ENCODE results near the gene EPS8.

EPS8 gene

GRCh38 chr12:15722951-15723350, 66.2 kb downstream of the EPS8 start:
- in situ Hi-C loops (cut with HindIII; ENCODE audit: low sequenced_read_pairs): loop anchor here (25.0 kb wide), 1 partner anchor 111 kb away; no protein-coding TSS in a partner anchor

GRCh38 chr12:15721316-15722115, 67.7 kb downstream of the EPS8 start:
- in situ Hi-C loops (cut with HindIII; ENCODE audit: low sequenced_read_pairs): loop anchor here (25.0 kb wide), 1 partner anchor 109 kb away; no protein-coding TSS in a partner anchor

GRCh38 chr12:15720295-15720694, 68.9 kb downstream of the EPS8 start:
- in situ Hi-C loops (cut with HindIII; ENCODE audit: low sequenced_read_pairs): loop anchor here (25.0 kb wide), 1 partner anchor 108 kb away; no protein-coding TSS in a partner anchor

- in situ Hi-C loops (cut with HindIII; ENCODE audit: low sequenced_read_pairs): loop anchor here (25.0 kb wide), 1 partner anchor 107 kb away; no protein-coding TSS in a partner anchor
Measured at GRCh38 chr12:15719230-15719629, 70.0 kb downstream of the EPS8 start.

GRCh38 chr12:15717940-15718567, 71.1 kb downstream of the EPS8 start:
- in situ Hi-C loops (cut with HindIII; ENCODE audit: low sequenced_read_pairs): loop anchor here (25.0 kb wide), 1 partner anchor 106 kb away; no protein-coding TSS in a partner anchor

GRCh38 chr12:15716581-15716980, 72.6 kb downstream of the EPS8 start:
- in situ Hi-C loops (cut with HindIII; ENCODE audit: low sequenced_read_pairs): loop anchor here (25.0 kb wide), 1 partner anchor 104 kb away; no protein-coding TSS in a partner anchor

- in situ Hi-C loops (cut with HindIII; ENCODE audit: low sequenced_read_pairs): loop anchor here (25.0 kb wide), 1 partner anchor 102 kb away; no protein-coding TSS in a partner anchor
Measured at GRCh38 chr12:15714256-15714655, 74.9 kb downstream of the EPS8 start.

- in situ Hi-C loops (cut with HindIII; ENCODE audit: low sequenced_read_pairs): loop anchor here (25.0 kb wide), 1 partner anchor 101 kb away; no protein-coding TSS in a partner anchor
Measured at GRCh38 chr12:15712823-15713660, 76.1 kb downstream of the EPS8 start.

- in situ Hi-C loops (cut with HindIII; ENCODE audit: low sequenced_read_pairs): loop anchor here (25.0 kb wide), 1 partner anchor 100 kb away; no protein-coding TSS in a partner anchor
Measured at GRCh38 chr12:15712160-15712559, 77.0 kb downstream of the EPS8 start.

GRCh38 chr12:15710860-15711510, 78.2 kb downstream of the EPS8 start:
- in situ Hi-C loops (cut with HindIII; ENCODE audit: low sequenced_read_pairs): loop anchor here (25.0 kb wide), 1 partner anchor 99 kb away; no protein-coding TSS in a partner anchor

- in situ Hi-C loops (cut with HindIII; ENCODE audit: low sequenced_read_pairs): loop anchor here (25.0 kb wide), 1 partner anchor 97 kb away; no protein-coding TSS in a partner anchor
Measured at GRCh38 chr12:15709551-15709950, 79.6 kb downstream of the EPS8 start.

- in situ Hi-C loops (cut with HindIII; ENCODE audit: low sequenced_read_pairs): loop anchor here (25.0 kb wide), 1 partner anchor 96 kb away; no protein-coding TSS in a partner anchor
Measured at GRCh38 chr12:15708396-15709076, 80.7 kb downstream of the EPS8 start.

GRCh38 chr12:15707516-15708199, 81.5 kb downstream of the EPS8 start:
- in situ Hi-C loops (cut with HindIII; ENCODE audit: low sequenced_read_pairs): loop anchor here (25.0 kb wide), 1 partner anchor 95 kb away; no protein-coding TSS in a partner anchor

- in situ Hi-C loops (cut with HindIII; ENCODE audit: low sequenced_read_pairs): loop anchor here (25.0 kb wide), 1 partner anchor 94 kb away; no protein-coding TSS in a partner anchor
Measured at GRCh38 chr12:15706010-15706676, 83.0 kb downstream of the EPS8 start.

- in situ Hi-C loops (cut with HindIII; ENCODE audit: low sequenced_read_pairs): loop anchor here (25.0 kb wide), 1 partner anchor 93 kb away; no protein-coding TSS in a partner anchor
Measured at GRCh38 chr12:15705606-15706005, 83.6 kb downstream of the EPS8 start.

- in situ Hi-C loops (cut with HindIII; ENCODE audit: low sequenced_read_pairs): loop anchor here (25.0 kb wide), 1 partner anchor 90 kb away; no protein-coding TSS in a partner anchor
Measured at GRCh38 chr12:15702276-15702675, 86.9 kb downstream of the EPS8 start.

- in situ Hi-C loops (cut with HindIII; ENCODE audit: low sequenced_read_pairs): loop anchor here (25.0 kb wide), 1 partner anchor 89 kb away; no protein-coding TSS in a partner anchor
Measured at GRCh38 chr12:15701631-15702156, 87.5 kb downstream of the EPS8 start.

- in situ Hi-C loops (cut with HindIII; ENCODE audit: low sequenced_read_pairs): loop anchor here (25.0 kb wide), 1 partner anchor 89 kb away; no protein-coding TSS in a partner anchor
Measured at GRCh38 chr12:15701206-15701605, 88.0 kb downstream of the EPS8 start.

Measured in DLD1 (cell line).